Endometrium (tissue), 2 donors: ENCODE results near the gene RBPJ.

Source experiments
- FAIRE-seq: peaks from 2 replicates; lab custom pipeline; 2012; peaks lifted over from hg19 to GRCh38; lab: Jason Lieb, UNC
- donor health status: control.
- donor health status: control.

Gene RBPJ

DNA sequence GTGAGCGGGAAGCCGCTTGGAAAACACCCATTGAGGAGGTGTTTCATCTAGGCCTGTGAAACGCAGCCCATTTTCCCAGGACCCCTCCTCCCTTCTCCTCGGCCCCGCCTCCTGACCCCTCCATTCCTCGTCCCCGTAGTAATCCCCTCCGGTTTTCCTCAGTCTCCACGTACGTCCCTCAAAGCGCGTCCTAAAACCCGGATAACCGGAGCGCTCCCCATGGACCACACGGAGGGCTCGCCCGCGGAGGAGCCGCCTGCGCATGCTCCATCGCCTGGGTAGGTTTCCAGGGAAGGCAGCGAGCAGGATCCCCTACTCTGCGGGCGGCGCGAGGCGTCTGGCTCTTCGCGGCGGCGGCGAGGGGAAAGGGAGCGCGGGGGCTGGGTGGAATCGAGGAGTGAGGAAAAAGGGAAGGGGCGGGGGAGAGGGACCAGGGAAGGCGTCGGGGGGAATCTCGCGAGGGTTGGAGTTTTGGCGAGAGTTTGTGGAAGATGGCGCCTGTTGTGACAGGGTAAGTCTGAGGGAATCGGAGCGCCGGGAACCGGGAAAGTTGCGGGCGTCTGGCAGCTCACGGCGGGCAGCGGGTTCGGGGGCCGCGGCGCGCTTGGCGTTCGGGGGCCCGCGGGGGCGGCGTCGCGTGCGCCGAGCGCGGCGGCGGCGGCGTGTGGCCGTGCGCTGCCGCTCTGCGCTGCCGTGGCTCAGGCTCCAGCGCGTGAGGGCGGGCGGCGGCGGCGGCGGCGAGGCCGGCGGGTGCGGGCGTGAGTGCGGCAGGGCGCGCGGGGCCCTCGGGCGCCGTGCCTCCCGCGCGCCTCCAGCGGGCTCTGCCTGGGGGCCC lies at the start of gene RBPJ:
Gene RBPJ (plus strand): TSS at position 477 of the 835 bp plus-strand sequence. CDS start 15 bp downstream, at position 492.
- peak; percentile 45 for FAIRE-seq

DNA sequence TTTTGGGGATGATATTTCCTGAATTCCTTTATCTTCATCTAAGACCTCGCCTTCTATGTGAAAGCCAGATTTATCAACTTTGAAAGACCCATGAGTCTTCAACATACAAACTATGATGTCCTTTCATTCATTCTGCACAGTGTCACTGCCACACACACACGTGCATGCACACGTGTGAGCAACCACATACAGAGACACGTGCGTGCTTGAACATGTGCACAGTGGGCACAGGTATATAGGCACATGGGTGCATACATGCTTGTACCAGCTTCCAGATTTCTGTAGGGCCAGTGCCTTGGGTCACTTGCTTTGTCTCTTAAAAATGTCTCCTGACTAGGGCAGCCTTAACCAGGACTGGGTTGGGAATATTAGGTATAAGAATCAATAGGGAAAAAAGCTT lies 49.1 kb upstream of the RBPJ start:
- no peak for FAIRE-seq

DNA sequence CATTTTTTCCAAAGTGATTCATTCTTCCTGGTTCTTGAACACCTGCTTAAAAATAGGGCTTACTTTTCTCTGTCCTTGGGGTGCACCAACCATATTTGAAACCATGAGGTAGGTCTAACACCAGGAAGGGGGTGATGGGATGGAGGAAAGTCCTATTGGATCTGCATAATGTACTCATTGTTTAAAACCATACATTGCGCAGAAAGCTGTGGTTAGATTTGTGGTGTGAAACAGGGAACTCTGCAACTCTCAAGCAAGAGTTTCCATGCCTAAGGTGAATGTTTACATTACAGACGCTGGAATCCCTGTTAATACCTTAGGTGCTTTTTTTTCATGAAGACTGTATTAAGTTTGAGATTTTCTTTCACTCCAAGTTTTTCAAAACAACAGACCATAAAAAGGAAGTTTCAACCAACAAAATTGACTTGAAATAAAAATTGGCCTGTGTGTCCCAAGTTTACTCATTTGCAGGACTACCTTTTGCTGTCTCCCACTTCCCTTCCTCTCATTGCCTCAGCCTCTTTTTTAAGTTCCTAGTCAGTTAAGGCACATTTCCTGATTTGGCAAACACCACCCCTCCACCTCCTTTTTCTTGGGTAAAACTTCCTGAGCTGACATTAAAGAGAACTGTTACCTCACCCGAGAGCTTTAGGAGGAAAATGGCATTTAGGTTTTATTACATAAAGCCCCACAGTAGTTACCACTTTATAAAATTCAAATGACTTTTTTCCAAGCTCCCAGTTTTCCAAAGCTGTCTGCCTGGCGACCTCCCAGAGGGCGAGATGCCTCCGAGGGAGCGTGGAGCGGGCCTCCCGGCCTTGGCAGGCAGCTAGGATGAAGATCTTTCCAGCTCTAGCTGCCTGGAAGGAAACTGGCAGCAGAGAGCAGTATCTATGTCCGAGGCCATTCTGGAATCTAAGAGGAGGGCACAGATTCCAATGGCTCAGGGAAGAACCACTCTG lies 47.9 kb upstream of the RBPJ start:
- no peak for FAIRE-seq

DNA sequence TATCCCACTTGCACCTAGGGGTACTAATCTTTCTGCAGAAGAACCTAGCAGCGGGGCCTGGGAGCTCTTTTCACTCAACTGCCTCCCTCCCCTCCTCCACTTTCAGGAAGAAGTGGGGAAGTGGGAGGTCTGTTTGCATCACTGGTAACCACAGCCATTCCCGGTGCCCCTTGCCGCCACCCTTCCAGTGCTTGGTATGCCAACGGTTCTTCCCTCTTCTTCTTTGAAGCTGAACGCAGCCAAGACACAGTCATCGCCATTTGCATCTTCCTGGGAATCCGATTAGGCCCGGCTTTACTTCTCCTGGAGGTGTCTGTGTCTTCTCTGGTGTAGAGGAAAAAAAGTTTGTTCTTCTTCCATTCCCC lies 47.2 kb upstream of the RBPJ start:
- FAIRE-seq = no peak

DNA sequence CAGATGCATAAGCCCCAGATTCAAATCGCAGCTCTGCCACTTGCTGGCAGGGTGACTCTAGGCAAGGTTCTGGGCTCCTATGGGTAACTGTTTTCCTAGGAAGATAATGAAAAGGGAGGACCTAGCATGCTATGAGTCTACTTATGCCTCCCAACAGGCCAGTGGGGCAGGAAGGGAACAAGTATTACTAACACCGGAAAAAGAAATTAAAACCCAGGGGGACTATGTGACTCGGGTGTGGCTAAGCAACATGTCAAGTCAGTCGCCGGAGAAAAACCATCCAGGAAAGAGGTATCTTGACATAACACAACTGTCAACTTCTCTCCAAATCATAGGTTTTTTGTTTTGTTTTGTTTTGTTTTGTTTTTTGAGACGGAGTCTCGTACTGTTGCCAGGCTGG lies 45.5 kb upstream of the RBPJ start:
- no peak for FAIRE-seq

DNA sequence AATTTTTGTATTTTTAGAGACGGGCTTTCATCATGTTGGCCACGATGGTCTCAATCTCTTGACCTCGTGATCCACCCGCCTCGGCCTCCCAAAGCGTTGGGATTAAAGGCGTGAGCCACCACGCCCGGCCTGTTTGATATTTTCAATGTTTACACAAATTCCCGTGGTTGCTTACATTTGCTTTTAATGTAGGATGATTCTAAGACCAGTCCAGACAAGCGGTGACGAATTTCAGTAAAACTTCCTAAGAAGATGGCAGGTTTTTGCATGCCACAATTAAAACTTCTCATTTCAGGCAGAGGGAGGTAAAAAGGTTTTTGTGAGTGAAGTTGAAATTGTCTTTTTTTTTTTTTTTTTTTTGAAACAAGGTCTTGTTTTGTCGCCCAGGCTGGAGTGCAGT lies 41.4 kb upstream of the RBPJ start:
- no peak for FAIRE-seq

DNA sequence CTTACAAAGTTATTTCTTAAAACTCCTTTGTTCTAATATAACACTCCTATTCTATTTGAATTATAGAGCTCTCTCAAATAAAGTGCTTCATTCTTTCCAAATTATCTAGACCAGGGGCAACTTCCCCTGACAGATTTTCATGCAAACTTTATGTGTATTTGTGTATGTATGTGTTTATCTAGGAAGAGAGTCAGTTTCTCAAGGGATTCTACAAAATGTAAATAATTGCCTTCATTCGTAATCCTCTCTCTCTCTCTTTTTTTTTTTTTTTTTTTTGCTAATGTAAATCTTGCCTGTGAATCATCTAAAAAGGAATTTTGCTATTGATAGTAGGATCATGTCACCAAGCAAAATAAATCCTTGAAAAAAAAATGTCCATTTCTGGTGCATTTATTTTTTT lies 38.9 kb upstream of the RBPJ start:
- FAIRE-seq = no peak

DNA sequence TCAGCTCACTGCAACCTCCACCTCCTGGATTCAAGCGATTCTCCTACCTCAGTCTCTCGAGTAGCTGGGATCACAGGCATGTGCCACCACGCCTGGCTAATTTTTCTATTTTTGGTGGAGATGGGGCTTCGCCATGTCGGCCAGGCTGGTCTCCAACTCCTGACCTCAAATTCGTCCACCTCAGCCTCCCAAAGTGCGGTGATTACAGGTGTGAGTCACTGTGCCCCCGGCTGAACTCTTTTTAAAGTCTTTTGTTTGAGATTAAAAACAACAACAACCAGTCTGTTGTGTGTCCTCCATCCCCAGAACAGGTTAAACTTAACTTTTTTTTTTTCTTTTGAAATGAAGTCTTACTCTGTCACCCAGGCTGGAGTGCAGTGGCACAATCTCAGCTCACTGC lies 36.3 kb upstream of the RBPJ start:
- no peak for FAIRE-seq

DNA sequence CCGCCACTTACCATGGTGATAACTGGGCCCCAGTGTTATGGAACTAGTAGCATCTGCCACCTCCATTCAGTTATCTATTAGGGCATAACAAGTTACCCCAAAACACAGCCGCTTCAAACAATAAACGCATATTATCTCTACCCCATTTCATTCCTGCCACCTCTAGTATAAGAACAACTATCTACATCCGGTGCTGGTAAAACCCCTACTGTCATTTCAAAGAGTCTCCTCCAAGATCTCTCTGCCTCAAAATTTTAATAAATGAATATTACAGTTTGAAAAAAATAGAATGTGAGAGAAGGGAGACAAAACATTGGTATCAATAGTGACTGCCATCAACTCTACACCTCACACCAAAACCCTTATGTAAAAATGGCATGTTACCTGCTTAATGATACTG lies 35.5 kb upstream of the RBPJ start:
- no peak for FAIRE-seq

DNA sequence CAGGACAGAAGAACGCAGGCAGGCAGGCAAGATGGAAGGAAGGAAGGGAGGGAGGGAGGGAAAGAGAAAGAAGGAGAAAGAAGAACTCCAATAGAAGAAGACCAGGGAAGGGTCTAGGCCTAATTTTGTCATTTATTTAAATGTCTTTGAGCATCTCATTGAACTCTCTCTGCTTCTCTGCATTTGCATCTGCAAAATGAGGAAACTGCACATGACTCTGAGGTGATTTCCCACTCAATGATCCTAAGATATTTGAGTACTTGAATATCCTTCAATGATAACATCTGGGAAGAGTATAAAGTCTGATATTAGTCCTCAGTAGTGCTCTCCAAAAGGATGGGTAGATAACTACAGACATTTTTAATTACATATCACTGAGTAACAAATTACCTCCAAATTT lies 33.1 kb upstream of the RBPJ start:
- FAIRE-seq = no peak

DNA sequence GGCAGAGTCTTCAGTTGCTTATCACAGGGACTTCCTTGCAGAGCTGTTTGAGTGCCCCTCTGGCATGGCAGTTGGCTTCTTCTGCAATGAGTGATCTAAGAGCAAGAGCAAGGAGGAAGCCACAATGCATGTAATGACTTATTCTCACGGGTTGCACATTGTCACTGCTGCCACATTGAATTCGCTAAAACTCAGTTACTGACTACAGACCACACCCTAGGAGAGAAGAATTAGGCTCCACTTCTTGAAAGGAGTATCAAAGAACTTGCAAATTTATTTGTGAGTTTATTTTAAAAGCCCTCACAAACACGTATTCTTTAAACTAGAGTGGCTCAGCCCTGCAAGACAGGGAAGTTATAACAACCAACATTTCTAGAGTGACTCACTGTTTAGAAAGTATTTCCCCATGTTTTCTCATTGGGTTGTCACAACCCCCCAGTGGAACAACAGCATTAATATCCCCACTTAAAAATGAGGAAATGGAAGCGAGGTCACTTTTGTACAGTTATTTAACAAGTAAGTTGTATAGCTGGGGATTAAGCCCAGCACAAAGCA lies 32.4 kb upstream of the RBPJ start:
- FAIRE-seq = no peak

DNA sequence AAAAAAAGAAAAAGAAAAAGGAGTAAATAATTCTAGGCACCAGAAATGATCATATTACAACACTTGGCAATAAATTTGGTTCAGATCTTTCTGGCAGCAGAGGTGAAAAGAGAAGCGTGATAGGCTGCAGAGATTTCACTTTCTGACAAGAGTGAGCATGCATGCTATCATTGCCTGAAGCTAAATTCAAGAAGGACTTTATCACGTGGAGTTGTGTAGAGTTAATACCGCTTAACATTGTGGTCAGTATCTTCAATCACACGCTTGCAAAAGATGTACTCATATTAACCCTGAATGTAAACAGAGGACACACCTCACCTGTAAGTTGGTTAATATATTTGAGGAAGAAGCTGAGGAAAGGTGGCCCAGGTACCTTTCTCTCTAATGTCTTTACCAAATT lies 31.4 kb upstream of the RBPJ start:
- no peak for FAIRE-seq

DNA sequence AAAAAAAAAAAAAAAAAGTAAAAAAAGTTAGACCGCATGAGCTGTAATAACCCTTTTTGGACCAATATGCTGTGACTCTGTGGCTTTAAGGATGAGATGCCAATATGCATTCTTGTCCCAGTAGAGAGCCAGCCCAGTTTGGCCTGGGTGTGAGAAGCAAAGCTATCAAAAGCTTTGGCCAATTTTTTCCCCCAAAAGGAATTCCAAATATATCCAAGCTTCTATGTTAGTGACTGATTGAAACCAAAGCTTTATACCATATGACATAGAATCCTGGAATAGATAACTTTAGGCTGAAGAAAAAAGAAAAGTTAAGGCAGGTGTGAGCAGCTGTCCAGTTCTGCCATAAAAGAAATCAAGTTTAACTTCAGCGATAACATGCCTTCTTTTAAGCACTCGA lies 30.5 kb upstream of the RBPJ start:
- FAIRE-seq = no peak

DNA sequence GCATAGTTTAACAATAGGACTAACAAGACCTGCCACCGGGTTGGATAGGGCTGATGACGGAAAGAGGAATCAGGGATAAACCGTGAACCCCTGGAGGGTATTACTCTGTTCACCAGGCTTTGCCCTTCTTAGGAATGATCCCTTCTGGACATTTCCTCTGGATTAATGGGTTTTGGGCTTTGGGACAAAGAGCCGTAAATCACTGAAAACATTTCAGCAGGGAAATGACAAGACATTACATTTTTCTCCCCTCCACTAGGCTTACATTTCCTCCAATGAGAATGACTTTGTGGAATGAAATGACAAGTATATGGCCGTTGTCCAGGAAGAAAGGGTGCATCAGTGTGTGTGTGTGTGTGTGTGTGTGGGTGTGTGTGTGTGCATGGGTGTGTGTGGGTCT lies 25.9 kb upstream of the RBPJ start:
- FAIRE-seq = no peak

DNA sequence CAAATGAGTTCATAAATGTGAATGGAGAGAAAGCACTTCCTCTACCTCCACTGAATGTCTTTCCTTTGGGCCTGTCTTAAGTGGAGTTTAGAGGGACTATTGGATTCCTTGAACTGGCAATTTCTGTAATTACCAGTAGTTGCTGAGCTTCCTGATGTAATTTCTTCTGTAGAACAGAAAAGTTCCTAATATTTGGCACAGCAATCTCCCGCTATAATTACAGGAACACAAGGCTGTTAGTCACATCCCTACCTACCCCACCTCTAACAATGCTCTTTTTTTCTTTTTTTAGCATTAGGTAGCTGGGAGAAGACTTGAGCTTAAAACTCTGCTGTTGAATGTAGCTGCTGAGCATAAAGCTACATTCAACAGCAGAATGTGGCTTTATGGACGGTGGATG lies 24.8 kb upstream of the RBPJ start:
- no peak for FAIRE-seq

DNA sequence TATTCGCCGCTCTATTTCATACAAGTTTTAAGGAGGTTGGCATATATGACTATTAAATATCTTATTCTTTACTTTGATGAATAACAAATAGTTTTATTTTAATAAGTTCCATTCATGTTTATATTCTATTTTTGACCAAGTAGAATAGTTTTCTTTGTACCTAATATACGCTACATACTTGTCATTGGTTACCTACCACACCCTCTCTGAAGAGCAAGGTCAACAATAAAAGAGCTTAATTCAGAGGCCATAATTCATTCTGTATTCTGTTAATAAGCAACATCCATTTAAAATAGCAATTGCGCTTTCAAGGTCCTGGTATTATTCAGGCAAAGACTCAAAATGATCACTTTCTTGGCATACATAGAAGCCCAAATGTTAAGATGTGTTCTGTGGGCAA lies 24.3 kb upstream of the RBPJ start:
- no peak for FAIRE-seq

DNA sequence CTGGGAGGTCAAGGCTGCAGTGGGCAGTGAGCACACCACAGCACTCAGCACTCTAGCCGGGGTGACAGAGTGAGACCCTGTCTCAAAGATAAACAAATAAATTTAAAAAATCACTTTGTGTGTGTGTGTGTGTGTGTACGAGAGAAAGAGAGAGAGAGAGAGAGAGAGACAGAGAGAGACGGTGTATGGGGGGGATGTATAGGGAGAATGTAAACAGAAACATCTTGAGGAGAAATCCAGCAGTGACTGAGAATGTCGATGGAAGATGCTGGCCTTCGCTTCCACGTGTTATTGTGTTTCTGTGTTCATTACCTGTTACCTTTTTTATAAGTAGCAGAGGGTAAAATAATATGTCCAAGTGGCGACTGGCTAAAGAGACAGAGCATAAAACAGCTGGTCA lies 23.6 kb upstream of the RBPJ start:
- no peak for FAIRE-seq

DNA sequence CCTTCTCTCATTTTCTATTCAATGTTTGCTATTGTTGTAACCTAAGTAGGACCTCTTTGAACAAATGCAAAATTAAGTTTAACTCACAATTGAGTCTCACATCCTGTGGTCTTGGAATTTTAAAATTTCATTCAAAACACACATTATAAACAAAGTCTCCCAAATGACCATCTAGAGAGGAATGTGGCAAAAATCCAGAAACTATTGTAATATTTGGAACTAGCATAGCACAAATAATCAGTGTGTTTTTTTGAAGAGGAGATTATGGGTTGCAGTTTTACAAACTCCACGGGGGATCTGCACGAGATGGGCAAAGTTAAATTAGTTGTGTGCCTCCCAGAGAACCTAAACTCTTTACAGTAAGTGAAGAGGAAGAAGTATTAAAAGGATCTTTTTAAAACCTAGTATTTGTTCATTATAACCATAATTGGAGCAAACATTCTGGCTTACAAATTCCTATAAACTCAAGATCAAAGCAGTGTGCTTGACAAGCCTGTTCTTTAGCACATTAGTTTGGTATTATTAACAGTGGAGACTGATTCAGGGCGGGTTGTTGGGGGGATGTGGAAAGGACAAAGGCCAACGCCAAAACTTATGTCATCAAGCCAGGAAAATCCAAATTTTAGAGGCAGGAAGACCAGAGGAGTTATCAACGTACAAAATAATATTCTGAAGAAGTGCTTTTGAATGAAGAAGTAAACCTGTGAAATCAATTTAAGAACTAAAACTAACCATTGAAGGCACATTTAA lies 22.4 kb upstream of the RBPJ start:
- FAIRE-seq = peak; percentile 82

DNA sequence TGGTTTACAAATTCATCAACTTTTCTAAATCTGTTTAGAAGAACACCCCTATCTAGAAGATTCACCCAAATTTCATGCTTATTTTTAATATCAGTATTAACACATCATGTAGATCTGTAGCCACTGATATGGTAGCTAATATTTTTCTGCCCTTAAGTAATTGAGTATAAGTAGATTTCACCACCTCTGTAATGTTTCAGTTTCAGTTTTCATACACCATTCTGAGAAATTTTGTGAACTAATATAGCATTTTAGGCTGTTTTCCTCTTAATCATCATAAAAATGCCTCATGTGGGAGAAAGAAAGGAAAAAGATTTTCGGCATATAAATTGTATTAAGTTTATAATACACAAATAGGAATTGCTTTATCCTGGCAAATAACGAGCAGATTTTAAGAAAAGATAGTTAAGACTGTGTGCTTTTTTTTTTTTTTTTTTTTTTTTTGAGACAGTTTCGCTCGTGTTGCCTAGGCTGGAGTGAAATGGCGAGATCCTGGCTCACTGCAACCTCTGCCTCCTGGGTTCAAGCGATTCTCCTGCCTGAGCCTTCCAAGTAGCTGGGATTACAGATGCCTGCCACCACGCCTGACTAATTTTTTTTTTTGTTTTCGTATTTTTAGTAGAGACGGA lies 21.4 kb upstream of the RBPJ start:
- no peak for FAIRE-seq

DNA sequence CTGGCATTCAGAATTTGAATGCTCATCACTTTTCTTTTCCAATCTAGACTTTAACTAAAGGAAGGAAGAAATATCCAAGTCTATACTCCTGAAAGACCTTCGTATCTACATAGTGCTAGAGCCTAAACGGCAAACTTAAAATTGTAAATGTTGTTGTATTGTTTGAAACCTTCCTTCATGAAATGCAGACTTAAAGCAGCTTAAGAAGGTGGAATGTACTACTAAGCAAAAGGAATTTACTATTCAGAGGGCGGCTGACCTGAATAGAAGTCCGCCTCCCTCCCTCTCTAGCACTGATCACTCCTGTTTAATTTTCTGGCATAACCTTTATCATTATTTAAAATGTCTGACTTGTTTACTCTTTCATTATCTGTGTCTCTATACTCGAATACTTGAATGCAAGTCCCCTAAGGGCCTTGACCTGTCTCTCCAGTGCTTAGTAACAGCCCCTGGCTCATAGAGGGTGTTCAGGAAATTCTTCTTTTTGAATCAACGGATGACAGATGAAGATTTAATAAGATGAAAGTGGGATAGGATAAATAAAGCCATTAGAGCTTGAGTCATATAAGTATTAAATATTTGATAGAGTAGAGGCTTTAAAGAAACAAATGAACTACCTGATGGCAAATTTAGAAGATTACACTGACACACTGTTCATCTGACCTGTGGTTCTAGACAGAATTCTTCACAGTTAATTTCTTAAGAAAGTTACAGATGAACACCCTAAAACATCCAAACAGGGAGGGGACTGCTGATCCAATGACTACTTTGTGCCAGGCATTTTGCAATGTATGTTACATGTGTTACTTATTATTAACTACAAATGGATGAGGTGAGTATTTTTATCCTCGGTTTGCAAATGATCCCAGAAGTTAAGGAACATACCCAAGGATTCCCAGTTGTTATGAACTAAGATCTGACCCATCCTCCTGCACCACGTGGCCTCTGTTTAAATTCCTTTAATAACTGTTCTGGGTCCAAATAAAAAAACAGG lies 20.2 kb upstream of the RBPJ start:
- no peak for FAIRE-seq
